GM15510 (cell line): Measurements from ENCODE around the gene SHPK.

Experiments
- POLR2A ChIP-seq: IDR thresholded peaks from 3 replicates; pipeline ENCODE4 v1.6.1; 2011; ENCODE audit warnings: borderline replicate concordance; ENCODE audit not compliant: insufficient read length; ENCODE audit errors: extremely low read depth

SHPK gene

DNA sequence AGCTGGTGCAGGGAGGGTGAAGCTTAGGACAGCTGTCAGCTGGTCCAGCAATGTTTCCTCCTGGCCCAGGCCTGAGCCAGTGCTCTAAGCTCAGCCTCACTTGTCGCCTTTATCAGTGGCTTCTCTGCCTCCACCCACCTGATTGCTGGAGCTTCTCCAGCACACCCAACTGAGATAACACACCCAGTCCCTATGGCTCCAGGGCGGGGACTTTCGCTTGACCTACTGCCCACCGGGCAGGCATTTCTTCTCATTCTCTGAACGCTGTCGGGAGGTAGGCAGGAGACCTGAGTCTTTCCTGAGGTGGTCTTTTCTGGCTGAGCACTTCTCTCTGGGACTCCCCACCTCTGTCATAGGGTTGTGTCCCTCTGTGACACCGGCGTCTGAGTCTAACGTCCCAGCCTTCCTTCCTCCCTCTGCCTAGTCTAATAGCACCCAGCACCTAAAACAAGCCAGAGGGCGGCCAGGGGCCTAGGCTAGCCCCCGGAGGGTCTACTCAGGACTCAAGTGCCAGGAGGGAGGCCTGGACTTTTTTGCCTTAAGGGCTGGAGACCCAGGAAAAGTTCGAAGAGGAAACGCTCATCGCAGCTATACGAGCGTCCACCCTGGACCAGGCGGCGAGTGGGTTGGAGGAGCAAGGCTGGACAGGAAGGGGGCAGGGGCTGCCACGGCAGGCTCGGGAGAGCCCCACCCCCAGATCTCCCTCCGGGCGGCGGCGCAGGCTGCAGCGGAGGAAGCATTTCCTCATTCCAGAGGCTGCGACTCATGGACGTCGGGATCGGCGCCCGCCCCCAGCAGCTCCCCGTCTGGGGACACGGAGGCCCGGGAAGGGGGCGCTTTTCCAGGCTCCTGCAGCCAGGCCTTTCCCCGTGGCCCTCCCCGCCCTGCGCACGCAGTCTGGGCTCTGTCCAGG, 31.6 kb upstream of the SHPK start:
- TF ChIP-seq POLR2A = no peak

DNA sequence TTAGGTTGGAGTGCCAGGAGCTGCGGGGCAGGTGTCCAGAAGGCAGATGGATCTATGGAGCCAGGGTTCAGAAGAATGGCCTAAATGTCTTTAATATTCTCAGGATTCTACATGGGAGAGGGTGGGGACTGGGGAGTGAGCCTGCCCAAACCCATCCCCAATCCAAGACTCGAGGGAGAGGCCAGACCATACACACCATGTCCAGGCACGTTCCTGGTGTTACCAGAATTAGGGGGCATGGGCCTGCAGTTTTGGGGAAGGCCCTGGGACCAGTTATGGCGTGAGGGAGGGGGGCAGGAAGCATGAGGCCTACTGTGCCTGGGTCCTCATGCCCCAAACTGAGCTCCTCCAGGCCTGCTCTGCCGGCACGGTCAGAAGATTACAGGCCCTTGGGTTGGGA, 30.5 kb upstream of the SHPK start:
- TF ChIP-seq POLR2A = no peak

GRCh38 chr17:3665834-3666233, 29.8 kb upstream of the SHPK start:
- TF ChIP-seq POLR2A = no peak

DNA sequence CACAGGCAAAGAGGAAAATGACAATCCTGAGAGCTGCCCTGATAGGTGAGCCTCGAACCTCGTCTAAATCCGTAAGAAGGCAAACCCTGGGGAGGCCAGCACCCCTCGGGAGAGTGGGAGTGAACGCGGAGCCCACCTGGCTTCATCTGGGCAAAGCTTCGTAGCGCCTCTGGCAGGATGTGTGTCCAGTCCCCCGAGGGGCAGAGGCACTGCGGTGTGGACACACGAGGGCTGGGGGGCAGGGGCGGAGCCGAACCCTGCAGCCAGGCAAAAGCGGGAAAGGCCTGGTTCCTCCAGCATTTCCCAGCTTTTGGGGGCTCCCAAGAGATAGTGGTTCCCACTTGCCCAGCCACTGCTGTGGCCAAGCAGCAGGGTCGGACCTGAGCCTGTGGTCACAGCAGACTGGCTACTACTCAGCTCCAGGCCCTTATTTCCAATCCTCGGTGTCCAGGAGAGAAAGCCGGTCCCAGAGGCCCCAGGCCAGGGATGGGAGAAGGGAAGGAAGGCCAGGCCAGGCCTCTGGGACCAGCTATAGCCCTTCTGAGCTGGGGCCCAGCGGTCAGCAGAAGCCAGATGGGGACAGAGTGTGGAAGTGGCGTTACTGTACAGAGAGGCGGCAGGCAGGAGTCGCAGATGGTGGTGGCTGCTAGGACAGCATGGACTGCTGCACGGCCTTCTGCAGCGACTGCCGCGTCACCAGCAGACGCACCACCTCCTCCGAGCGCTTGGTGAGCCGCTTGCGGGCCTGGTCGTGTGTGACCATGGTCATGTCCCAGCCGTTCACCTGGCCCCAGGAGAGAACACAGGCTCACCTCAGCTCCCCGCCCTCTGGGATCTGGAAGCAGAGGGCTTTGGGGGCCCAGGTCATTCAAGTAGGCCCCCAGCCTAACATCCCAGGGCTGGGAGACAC, 27.3 kb upstream of the SHPK start:
- TF ChIP-seq POLR2A = no peak

DNA sequence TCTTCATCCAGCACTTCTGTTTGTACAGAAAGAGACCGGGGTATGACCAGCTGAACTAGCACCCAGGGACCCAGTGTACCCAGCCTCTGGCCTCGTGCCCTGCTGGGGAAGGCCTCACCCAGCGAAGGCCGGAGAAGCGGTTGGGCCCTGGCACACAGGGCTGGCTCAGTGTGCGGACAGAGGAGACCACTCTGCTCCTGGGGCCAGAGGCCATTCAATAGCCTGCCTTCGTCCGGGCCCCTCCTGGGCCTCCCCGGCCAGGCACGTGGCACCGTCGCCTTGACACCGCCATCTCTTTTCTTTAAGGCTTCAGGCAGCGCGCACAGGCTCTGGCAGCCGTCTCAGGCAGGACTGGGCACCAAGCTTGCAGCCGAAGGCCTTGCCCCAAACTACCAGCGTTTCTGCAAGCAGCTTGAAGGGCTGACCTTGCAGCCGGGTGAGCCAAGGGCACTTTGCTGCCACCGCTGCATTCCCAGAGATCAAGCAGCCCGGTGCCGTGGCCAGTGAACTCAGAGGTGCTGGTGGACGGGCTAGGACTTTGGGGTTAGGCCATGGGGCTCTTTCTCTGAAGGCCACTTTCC, 24.4 kb upstream of the SHPK start:
- TF ChIP-seq POLR2A = no peak

- TF ChIP-seq POLR2A = no peak
Observed at GRCh38 chr17:3659541-3660111, 23.6 kb upstream of the SHPK start.

- TF ChIP-seq POLR2A = no peak
Observed at GRCh38 chr17:3658784-3659449, 22.9 kb upstream of the SHPK start.

DNA sequence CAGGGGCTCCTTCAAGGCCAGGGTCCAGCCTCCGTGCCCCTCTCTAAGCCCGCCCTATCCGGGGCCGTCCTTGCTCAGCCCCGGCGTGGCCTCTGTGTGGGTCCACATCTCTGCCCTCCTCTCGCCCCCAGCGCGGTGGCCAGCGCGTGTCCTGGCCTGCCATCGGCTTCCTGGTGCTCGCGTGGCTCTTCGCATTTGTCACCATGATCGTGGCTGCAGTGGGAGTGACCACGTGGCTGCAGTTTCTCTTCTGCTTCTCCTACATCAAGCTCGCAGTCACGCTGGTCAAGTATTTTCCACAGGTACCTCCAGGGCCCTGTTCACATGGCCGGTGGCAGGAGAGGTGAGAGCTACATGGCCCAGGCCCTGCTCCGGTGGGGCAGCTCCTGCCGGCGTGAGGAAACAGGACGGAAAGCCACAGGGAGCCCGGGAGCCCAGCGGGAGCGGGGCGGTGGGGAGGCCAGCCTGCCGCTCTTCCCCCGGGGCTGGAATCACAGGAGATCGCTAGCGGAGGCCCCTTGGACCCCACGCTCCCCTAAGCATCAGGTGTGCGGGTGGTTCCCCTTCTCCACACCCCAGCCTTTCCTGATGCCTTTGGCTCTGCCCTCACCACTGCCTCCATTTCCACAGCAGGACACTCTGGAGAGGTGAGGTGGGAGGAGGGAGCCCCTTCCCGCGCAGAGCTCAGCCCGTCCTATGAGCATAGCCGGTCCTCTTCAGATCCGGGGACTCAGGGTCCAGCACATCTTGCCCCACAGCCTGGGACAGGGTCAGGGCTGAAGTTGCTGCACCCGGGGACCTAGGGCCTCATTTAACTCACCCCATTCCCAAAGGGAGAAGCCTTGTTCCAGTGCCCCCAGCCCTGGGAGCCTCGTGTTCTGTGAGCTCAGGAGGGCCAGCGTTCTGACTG, 22.1 kb upstream of the SHPK start:
- no peak for TF ChIP-seq POLR2A

DNA sequence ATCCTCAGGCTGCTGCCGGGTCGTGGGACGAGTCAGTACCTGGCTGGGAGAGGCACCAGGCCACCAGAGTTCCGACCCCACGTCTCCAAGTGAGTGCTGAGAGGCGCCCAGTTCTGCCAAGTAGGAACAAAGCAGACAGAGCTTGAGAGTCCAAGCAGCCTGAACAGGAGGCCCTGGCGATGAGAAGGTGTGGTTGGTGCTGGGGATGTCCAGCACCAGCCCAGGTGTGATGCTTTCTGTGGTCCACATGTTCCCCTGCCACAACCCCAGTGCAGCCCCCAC, 21.5 kb upstream of the SHPK start:
- no peak for TF ChIP-seq POLR2A

GRCh38 chr17:3656755-3657587, 20.9 kb upstream of the SHPK start:
- no peak for TF ChIP-seq POLR2A

GRCh38 chr17:3656353-3656752, 20.3 kb upstream of the SHPK start:
- TF ChIP-seq POLR2A = no peak

GRCh38 chr17:3655766-3656165, 19.7 kb upstream of the SHPK start:
- TF ChIP-seq POLR2A = no peak

GRCh38 chr17:3647769-3648555, 11.9 kb upstream of the SHPK start:
- no peak for TF ChIP-seq POLR2A

DNA sequence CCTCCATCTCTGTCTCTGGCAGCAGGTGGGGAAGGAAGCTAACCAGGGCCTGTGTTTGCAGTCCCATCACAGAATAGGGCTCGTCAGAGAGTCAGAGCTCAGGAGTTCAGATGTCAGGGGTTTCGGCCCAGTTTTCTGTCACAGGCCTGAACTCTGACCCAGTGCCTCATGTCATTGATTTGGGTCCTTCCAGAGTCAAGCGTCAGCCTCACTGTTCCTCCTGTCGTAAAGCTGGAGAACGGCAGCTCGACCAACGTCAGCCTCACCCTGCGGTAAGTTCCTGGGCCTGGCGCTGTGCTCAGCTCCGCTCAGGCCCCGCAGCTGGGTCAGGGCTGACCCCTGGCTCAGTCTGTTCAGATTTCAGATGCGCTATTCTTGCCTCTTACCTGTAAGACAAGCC, 11.2 kb upstream of the SHPK start:
- no peak for TF ChIP-seq POLR2A
